HG03342 (cell line): ENCODE results near the gene COBLL1.
A peak's percentile ranks its signal among the peaks of the same experiment; 100 is the strongest.

Experiments
- ATAC-seq: cut with Tn5 transposase; IDR thresholded peaks from one replicate; pipeline ENCODE4 v1.9.1; 2021; ENCODE audit warnings: mild to moderate bottlenecking, moderate library complexity; ENCODE audit not compliant: unreplicated experiment

The COBLL1 gene

DNA sequence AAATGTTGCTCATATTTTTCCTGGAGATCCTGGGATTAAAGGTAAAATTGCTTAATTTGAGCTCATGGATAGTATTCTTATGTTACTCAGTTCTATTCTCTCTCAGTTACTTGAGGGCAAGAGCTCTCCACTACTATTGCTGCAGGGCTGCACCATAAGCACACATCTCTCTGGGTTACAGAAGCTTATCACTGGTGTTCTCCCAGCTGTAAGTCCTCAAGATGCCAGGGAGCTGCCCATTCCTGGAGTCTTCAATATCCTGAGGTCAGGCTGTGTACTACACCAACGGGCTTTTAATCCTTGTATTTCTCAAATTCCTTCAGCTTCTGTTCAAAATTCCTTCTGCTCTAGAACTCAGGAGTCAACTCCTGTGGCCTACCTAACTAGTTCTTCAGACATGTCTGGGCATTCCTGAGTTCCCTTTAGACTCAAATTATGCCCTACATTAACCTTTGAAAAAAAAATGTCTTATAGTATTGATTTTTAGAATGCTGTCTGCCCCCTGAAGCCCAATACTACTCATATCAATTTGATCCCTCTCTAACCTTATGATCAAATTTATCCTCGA is 17.7 kb upstream of the COBLL1 start:
- no peak for ATAC-seq

- no peak for ATAC-seq
Observed at GRCh38 chr2:164852086-164852485, 10.5 kb upstream of the COBLL1 start.

DNA sequence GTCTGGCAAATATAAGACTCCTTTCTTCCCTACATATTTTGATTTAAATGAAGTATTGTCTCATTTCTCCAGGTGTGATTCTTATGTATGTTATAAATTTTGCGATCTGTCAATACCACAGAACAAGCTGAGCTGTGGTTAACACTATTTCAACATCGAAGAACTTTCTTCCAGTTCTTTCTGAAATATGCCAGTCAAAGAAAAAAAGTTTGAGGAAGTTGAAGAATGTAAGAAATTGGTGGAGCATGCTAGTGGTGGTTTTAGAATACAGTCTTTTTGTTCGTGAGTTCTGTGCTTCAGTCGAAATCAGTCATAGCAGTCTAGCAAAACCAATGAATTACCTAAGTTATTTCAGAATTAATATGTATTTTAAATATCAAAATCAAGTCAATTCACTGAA is 8.6 kb upstream of the COBLL1 start:
- ATAC-seq = no peak

GRCh38 chr2:164849506-164849905 is 7.9 kb upstream of the COBLL1 start:
- ATAC-seq = no peak

GRCh38 chr2:164847981-164848741 is 6.5 kb upstream of the COBLL1 start:
- ATAC-seq = no peak

GRCh38 chr2:164847291-164847690 is 5.7 kb upstream of the COBLL1 start:
- no peak for ATAC-seq

DNA sequence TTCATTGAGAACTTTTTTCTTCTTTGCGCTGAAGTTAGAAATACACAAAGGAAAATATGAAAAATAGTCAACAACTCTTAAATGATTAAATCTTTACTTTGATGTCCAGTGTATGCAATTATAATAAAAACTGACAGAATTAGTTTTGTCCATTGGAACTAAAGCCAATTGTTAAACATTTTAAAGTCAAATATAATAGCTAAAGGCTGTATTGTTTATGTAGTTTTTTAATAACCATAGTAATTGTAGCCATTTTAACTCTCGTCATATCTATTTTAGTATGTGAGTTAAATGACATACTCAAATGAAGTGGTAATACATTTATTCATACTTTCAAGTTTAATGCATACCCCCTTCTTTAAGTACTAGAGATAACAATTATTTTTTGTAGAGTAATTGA is 4.7 kb upstream of the COBLL1 start:
- ATAC-seq = no peak

- ATAC-seq = no peak
Observed at GRCh38 chr2:164843346-164843911, 1.8 kb upstream of the COBLL1 start.

DNA sequence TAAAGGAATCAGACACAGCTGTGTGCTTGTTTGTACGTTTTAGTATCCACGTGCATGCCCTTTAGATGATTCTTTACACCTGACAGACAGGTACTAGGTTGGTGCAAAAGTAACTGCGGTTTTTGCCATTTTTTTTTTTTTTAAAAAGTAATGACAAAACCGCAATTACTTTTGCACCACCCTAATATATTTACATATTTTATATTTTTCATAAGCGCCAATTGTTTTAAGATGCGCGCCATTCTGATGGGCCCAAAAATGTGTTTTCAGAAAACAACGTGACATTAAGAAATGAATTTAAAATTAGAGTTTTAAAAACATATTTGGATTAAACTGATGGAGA is 972 bp upstream of the COBLL1 start:
- no peak for ATAC-seq

GRCh38 chr2:164840930-164841718 is 499 bp downstream of the COBLL1 start:
- peak; percentile 55 for ATAC-seq

DNA sequence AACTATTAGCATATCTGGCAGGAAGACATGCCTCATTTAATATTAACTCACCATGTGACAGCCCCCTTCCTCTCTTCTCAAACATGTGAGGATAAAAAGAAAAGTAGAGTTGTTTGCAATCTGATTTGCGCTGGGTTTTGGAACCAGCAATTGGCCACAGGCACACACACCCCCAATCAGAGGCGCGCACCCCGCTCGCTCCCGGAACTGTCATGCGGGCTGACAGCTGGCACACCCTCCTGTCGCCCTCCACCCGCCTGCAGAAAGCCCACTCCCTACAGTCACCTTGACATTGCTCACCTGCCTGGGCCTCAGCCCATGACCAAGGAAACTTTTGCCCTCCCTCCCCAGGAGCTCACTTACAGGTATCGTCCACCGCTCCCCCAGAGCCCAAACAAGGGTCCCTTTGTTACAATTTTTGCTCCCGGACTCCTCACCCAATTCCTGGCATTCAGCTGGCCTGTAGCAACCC is 1.1 kb downstream of the COBLL1 start:
- no peak for ATAC-seq

- ATAC-seq = no peak
Observed at GRCh38 chr2:164839914-164840457, 1.6 kb downstream of the COBLL1 start.

GRCh38 chr2:164837807-164838206 is 3.8 kb downstream of the COBLL1 start:
- no peak for ATAC-seq

GRCh38 chr2:164836907-164837306 is 4.7 kb downstream of the COBLL1 start:
- no peak for ATAC-seq

GRCh38 chr2:164835302-164835701 is 6.3 kb downstream of the COBLL1 start:
- no peak for ATAC-seq

DNA sequence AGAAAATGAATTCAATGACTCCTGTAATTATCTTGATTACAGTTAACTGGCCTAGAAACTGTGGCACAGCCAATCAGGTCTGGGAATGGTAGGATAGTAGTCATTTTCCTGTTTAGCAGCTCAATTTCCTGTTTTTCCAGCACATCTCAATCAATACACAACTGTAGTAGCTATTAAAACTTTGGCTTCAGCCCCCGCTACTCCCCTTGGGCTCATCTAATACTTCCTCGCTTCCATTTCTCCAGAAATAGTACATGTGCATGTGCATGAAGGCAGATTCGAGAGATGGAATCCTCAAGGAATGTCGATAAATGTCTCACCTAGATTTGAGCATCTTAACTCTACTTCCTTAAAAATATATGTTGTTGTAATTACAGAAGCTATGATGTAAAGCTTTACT is 9.7 kb downstream of the COBLL1 start:
- no peak for ATAC-seq

DNA sequence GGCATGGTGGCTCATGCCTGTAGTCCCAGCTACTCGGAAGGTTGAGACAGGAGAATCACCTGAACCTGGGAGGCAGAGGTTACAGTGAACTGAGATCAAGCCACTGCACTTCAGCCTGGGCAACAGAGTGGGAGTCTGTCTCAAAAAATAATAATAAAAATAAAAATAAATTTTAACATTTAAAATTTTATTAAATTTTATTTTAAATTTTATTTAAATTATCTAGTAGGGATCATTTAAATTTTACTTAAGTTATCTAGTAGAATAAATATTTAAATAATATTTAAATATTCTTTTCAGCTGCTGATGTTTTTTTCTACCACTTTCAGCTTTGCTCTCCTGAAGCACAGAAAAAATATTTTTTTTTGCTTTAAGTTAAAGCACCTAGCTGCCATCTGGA is 10.4 kb downstream of the COBLL1 start:
- ATAC-seq = no peak

DNA sequence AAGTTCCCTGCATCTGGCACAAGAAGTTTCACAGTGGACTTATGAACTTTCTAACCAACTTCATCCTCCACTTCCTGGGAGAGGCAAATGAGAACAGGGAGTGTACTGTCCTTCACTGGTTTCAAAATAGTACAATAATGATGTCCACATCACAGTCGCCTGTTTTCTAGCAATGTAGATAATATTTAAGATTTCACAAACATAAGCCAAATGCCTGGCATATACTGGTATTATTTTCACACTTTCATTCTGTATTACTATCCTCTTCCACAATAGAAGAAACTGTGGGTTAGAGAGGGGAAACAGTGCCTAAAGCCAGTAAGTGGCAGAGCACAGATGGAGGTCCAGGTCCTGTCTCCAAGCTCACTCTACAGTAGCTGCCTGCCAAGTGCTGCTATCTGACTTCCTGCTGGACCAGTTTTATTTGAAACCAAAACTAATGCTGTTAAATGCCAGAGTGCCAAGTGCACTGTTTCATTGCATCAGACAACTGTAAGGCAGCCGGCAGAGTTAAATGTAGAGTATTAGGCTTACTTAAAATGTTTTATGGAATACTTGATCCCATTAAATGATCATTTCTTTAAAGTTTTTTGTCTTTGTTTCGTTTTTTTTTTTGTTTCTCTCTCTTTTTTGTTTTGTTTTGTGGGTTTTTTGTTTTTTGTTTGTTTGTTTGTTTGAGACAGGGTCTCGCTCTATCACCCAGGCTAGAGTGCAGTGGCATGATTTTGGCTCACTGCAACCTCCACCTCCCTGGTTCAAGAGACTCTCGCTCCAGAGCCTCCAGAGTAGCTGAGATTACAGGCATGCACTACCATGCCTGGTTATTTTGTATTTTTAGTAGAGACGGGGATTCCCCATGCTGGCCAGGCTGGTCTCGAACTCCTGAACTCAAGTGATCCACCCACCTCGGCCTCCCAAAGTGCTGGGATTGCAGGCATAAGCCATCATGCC is 15.1 kb downstream of the COBLL1 start:
- no peak for ATAC-seq

GRCh38 chr2:164824872-164825271 is 16.8 kb downstream of the COBLL1 start:
- ATAC-seq = no peak

GRCh38 chr2:164823126-164823525 is 18.5 kb downstream of the COBLL1 start:
- no peak for ATAC-seq
